Fibroblast of skin of right biceps (primary cell): ENCODE data around the gene ZFTA.
"Not testable (repeated sequence)": the region's sequence is repeated elsewhere in the genome, so short reads cannot be mapped to it uniquely, and the experiment has no call there.

ENCODE experiments used
- DNase-seq: peaks from one replicate; pipeline ENCODE4 v3.0.0-alpha.2; 2013

ZFTA gene

DNA sequence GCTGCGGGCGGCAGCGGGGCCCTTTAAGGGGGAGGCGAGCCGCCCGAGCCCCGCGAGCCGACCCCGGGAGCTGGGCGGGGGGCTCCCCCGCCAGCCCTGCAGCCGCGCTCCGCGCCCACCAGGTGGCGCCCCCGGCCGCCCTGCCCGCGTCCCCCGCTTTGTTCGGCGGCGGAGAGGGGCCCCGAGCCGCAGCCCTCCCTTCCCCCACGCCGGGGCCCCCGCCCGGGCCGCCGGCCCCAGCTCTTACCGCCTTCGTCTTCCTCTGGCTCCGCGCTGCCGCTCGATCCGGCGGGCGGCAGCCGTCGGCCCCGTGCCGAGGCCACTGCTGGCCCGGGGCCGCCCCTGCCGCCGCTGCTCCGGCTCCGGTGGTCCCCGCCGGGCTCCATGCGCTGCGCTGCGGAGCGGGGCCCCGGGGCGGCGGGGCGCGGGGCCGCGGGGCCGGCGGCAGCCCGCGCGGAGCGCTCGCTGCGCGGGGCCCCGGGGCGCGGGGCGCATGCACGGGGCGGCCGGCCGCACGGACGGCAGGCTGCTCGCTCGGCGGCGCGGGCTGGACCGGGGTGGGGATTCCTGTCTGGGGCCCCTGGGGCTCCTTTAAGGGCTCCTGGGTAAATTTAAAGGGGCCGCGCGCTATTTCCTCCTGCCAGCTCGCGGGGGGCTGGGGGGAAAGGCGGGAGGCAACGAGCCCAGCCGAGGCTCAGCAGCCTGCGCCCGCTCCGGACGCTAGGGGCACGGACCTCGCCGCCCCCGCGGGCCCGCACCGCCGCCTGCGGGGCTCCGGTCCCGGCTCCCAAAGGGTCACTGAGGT, at the start of gene ZFTA:
ZFTA (minus strand) TSS at position 539 of the 805 bp plus-strand sequence; CDS start at position 386, 153 bp downstream.
- DNase-seq: peak; percentile 73

DNA sequence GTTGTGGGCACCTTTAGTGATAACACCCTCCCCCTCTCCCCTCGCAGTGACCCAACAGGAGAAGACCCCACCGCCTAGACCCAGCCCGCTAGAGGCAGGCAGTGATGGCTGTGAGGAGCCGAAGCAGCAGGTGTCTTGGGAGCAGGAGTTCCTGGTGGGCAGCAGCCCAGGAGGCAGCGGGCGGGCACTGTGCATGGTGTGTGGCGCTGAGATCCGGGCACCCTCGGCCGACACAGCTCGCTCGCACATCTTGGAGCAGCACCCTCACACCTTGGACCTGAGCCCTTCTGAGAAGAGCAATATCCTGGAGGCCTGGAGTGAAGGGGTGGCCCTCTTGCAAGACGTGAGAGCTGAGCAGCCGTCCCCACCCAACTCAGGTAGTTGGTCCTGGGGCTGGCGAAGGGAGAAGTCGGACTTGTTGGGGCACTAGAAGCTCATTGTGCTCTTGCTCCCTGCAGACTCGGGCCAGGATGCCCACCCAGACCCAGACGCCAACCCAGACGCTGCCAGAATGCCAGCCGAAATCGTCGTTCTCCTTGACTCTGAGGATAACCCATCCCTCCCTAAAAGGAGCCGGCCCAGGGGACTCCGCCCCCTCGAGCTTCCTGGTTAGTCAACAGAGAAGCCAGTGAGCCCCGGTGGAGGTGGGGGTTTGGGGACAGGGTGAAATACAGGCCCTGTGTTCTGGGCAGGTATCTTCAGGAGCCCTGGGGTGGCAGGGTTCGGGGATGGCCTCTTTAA, 49.4 kb upstream of the ZFTA start:
- DNase-seq: no peak

DNA sequence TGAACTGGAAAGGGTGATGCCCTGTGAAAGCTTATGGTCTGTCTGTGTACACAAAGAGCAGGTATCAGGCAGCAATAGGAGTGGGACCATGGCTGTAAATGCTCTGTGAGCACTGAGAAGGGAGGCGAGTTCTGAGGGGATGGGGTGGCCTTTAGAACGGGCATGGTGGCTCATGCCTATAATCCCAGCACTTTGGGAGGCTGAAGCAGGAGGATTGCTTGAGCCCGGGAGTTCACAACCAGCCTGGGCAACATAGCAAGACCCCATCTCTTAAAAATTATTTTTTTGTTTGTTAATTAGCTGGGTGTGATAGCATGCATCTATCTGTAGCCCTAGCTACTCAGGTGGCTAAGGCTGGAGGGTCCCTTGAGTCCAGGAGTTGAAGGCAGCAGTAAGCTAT, 48.2 kb upstream of the ZFTA start:
- no peak for DNase-seq

DNA sequence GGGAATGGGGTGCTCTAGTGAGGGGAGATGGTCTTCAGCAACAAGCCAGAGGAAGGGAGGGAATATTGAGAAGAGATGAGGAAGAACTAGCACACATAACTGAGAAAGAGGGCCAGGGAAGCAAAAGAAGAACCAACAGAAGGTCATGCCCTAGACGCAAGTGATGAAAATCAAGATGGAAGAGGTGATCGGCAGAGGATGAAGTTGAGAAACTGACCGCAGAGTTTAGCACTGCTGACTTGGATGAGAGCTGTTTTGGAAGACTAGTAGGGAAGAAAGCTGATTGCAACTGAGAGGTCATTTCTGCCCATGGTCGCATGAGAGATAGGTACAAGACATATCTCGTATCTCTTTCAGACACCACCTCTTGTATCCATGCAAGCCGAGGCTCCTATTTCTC, 47.6 kb upstream of the ZFTA start:
- DNase-seq: no peak

DNA sequence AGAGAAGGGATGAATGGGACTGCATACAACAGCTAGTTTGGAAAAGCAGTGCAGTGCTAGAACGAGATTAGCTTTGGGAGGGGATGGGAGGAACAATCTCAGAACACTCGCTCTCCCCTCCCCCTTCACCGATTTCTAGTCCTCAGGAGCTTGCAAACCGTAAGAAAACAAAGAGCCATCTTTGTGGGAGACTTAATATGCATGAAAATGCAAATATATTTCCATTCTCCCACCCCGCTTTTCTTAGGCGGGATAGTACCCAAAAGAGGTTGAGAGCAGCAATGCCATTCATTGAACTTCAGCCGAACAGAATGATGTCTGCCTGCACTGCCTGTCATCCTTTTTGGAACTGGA, 45.8 kb upstream of the ZFTA start:
- DNase-seq: no peak

DNA sequence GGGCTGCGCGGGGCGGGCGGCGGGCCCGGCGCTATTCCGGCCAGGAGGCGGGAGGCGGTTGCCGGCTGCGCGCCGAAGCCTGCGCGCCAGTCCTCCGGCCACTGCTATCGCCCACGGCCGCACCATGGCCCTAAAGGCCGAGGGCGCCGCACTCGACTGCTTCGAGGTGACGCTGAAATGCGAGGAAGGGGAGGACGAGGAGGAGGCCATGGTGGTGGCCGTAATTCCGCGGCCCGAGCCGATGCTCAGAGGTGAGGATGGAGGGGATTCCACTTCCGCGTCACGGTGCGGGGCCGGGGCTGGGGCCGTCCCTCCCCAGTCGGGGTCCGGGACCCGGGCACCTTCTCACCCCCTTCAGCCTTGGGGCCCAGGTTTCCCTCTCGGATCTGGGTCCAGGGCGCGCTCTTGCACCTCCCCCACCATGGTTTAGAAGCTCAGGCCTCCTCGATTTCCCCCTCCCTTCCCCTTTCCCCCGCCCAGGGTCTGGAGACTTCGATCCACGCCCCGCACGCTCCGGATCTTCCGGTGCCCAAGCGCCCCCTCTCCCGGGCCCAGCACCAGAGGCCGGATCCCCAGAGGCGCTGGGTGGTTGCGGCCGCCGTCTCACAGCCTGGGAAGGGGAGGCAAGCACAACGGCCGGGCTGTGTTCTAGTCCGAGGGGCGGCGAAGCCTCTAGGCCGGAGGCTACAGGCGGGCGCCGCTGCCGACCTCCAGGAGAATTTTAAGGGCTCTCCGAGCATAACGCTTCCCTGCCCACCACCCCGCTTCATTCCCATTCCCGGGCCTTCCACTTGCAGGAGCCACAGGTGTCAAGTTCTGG, 45.2 kb upstream of the ZFTA start:
- peak; percentile 65 for DNase-seq

DNA sequence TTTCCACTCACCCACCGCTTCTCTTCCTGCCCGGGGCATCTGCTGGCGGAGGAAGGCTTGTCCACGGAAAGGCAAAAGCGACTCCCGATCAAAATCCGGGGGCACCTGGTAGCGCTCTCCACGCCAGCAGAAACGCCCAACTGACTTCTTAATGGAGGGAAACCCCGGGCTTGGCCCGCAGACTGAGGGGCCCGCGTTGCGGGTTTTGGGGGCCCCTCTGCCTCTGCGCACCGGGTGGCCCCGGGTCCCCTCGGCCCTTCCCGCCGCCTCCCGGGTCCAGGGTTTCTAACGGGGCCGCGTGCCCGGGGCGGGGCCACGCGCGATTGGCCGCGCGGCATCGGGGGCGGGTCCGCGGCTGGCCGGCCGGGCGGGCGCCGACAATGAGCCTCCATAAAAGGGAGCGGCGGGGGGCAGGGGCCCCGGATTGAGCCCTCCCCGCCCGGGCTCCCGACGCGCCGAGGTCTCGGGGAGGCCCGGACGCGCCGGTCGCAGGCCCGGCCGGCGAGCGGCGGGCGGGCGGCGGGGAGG, 44.5 kb upstream of the ZFTA start, which contains the start of gene SPINDOC:
SPINDOC (plus strand) TSS at position 422 of the 528 bp plus-strand sequence. CDS start 231 bp downstream, outside the sequence.
- DNase-seq: peak; percentile 80

DNA sequence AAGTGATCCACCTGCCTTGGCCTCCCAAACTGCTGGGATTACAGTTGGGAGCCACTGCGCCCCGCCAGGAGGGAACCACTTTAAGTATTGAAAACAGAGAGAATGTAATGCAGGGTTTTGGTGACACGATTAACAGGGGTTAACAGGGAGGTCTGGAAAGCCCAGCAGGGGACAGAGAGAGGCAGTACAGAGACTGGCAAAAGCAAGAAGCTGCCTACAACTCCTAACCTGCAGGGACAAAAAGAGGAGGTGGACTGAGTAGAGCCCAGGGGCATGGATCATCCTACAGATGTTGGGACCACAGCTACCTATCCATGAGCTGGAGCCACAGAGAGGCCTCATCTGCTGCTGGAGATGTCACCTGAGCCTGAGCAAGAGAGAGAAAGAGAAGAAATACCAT, 42.9 kb upstream of the ZFTA start:
- no peak for DNase-seq

DNA sequence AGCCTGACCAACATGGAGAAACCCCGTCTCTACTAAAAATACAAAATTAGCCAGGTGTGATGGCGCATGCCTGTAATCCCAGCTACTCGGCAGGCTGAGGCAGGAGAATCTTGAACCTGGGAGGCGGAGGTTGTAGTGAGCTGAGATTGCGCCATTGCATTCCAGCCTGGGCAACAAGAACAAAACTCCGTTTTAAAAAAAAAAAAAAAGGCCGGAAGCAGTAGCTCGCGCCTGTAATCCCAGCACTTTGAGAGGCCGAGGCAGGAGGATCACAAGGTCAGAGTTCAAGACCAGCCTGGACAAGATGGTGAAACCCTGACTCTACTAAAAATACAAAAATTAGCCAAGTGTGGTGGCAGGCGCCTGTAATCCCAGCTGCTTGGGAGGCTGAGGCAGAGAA, 41.8 kb upstream of the ZFTA start:
- DNase-seq: not testable (repeated sequence)

DNA sequence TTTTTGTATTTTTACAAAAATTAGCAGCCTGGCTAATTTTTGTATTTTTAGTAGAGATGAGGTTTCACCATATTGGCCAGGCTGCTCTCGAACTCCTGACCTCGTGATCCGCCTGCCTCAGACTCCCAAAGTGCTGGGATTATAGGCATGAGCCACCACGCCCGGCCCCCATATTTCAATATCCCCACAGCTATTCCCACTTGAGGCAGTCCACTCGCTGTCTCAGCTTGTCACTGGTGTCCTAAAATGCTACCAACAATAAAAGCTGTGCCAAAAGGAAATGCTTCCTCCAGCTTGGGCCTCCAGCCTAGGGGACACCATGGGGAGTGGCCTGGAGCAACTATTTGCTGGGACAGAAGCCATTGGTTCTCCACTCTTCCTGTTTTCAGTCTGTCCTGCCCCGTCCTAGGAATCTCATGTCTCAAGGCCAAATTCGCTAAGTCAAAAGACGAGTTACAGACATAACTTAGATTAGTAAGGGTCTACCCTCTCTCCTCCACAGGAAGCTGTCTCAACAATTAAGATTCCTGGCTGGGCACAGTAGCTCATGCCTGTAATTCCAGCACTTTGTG, 37.4 kb upstream of the ZFTA start:
- DNase-seq: peak; percentile 44

DNA sequence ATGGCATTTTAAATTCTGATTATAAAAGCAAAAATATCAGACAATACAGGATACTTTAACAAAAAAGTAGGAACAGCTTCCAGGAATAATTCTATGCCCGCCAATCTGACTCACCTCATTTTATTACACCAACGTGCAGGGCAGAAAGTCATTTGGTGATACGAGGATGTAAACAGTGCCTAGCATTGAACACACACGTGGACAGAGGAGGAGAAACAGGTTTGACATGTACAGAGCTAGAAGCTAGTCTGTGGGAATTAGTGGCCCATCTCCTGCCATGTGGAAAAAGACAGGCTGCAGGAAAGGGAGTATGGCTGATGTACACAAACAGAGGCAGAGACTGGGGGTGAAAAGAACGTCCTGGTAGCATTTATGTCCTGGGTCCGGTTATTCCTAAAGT, 35.7 kb upstream of the ZFTA start:
- DNase-seq: no peak

DNA sequence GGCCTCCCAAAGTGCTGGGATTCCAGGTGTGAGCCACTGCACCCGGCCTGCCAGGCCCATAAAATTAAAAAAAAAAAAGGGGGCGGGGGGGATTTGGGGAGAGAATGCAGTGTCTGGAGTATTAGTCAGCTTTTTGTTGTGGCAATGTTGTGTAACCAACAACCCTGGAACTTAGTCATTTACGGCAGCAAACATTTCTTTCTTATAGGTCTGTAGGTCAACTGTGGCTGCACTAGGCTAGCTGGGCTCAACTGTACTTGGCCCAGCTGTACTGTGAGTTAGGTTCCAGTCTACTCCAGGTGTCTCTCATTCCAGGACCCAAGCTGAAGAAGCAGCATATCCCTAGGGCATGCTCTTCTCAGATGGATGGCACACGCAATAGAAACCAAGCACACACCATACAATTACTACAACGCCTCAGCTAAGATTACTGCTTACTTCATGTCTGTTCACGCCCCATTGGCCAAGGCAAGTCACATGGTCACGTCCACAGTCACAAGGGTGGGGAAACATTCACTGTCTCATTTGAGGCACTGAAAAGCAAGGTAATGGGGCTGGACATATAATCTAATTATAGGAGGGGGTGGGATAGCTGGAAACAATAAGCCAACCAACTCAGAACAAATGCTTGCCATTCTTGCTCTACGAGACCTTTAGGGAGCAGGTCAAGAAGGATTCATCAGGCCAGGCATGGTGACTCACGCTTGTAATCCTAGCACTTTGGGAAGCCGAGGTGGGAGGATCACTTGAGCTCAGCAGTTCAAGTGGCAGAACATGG, 34.3 kb upstream of the ZFTA start:
- DNase-seq: peak; percentile 33

DNA sequence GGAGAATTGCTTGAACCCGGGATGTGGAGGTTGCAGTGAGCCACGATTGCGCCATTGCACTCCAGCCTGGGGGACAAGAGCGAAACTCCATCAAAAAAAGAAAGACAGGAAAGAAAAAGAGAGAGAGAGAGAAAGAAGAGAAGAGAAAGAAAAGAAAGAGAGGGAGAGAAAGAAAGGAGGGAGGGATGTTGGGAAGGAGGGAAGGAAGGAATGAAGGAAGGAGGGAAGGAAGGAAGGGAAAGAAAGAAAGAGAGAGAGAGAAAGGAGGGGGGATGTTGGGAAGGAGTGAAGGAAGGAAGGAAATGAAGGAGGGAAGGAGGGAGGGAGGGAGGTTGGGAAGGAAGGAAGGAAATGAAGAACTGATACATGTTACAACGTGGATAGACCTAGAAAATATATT, 32.3 kb upstream of the ZFTA start:
- DNase-seq: no peak

DNA sequence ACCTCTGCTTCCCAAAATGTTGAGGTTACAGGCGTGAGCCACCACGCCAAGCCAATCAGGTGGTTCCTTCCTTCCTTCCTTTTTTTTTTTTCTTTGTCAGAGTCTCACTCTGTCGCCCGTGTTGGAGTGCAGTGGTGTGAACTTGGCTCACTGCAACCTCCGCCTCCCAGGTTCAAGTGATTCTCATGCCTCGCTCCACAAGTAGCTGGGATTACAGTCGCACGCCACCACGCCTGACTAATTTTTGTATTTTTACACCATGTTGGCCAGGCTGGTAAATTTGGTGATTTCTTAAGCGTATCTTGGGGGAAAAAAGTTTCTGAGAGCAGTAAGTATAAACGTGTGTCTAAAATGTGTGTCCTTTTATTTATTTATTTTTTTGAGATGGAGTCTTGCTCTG, 26.5 kb upstream of the ZFTA start:
- DNase-seq: no peak

DNA sequence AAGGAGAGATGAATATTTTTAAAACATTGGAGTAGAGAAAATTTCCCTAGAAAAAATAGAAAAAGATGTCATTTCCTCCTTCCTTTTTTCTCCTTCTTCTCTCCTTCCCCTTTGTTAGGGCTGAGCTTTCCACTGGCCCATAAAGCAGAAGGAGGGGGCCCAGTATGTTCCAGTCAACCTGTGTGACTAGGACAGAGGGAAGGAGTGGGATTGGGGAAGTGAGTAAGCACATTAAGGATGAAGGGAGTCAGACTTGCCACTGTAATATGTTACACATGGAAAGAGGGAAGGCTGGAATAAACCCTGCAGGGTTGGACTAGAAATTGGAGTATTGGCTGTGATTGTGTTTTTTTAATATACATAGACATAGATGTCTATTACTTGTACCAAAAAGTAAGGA, 24.6 kb upstream of the ZFTA start:
- DNase-seq: no peak

DNA sequence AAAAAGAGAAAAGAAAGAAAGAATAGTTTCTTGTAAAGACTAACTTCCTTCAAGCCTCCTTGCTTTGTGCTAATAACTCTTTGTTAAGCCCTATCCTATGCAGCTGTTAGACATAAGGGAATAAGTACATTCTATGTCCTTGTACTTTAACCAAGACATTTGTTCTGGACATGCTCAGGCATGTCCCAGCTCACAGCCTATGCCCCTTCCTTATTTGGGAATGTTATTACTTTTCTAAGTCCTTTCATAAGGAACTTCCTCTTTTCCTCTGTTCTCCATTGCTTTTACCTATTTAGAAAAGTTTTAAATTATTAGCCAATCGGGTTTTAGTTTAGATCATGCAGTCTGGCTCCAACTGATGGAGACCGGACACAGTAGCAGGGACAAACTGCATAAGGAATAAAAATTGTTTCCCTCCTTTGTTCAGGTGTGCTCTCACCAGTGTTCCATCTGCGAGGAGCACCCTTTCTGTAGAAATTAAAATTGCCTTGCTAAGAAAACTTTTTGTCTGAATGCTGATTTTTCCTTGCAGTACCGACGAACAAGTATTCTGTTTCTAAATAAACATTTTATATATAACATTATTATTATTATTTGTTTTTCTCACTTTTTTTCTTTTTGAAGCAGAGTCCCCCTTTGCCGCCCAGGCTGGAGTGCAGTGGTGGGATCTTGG, 23.1 kb upstream of the ZFTA start:
- no peak for DNase-seq

DNA sequence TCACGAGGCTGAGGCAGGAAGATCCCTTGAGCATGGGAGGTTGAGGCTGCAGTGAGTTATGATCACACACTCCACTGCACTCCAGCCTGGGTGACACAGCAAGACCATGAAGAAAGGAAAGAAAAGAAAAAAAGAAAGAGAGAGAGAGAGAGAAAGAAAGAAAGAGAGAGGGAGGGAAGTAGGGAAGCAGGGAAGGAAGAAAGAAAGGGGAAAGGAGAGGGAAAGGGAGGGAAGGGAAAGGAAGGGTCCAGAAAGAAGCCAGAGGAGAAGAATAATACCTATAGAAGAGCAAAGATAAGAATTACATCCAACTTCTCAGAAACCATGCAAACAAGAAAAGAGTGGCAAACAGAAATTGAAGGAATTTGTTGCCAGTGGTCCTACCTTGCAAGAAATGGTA, 17.2 kb upstream of the ZFTA start:
- DNase-seq: no peak

DNA sequence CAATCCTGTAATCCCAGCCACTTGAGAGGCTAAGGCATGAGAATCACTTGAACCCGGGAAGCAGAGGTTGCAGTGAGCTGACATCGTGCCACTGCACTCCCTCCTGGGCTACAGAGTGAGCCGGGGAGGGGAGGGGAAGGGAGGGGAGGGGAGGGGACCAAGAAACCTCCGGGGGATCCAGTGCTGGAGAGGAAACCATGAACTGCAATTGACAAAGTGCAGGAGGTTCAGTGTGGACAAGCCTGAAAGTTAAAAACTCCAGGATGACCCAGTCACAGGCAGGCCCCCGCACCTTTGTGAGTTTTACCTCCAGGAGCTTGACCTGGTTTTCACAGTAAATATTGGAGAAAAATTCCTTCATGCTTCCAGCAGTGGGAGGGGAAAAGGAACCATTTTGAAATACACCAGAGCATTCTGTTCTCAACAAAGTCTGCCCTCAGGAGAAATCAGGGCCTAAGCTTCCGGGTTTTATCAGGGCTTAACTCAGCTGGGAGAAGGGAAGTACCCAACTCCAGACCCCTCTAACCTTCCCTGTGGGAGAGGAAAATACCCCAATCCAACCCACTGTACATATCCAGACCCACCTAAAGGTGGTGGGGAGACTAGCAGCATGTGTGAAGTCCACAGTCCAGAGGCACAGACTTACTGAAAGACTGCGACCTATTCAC, 15.5 kb upstream of the ZFTA start:
- no peak for DNase-seq

DNA sequence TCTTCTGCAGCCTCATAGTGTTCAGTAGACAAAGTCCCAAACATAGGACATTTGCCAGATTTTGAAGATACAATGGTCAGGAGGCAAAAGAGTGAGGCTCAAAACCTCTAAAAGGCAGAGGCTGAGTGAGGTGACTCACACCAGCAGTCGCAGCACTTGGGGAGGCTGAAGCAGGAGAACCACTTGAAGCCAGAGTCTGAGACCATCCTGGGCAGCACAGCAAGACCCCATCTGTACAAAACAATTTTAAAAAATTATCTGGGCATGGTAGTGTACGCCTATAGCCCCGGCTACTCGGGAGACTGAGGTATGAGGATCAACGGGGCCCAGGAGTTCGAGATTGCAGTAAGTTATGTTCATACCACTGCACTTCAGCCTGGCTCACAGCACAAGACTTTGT, 14.2 kb upstream of the ZFTA start:
- no peak for DNase-seq

DNA sequence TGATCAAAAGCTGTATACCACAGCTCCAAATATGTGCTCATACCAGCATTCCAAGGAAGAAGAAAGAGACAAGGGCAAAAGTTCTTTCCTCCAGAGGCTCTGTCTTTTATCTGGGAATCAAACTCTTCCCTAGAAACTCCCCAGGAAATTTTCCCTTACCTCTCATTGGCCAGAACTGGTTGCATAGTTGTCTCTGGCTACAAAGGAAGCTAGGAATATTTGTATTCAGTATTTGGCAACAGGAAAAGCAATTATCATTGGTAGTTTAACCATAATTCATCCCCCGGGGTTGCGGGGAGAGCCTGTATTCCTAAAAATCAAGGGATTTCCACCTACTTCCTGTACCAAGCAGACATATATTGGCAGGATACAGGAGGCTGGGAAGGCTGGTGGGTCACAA, 10.5 kb upstream of the ZFTA start:
- DNase-seq: no peak

DNA sequence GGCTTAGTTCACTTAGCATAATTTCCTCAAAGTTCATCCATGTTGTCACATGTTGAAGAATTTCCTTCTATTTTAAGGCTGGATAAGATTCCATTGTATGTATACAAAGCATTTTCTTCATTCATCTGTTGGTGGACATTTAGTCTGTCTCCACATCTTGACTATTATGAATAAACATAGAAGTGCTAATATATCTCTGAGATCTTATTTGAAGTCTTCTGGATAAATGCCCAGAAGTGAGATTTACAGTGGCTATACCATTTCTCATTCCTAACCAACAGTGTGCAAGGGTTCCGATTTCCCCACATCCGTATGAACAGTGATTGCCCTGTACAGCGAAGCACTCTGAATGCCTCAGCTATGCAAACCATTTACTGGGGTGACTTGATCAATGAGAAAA, 6.6 kb upstream of the ZFTA start:
- DNase-seq: no peak
